ENCODE measurements around the gene ECM2.

DNA sequence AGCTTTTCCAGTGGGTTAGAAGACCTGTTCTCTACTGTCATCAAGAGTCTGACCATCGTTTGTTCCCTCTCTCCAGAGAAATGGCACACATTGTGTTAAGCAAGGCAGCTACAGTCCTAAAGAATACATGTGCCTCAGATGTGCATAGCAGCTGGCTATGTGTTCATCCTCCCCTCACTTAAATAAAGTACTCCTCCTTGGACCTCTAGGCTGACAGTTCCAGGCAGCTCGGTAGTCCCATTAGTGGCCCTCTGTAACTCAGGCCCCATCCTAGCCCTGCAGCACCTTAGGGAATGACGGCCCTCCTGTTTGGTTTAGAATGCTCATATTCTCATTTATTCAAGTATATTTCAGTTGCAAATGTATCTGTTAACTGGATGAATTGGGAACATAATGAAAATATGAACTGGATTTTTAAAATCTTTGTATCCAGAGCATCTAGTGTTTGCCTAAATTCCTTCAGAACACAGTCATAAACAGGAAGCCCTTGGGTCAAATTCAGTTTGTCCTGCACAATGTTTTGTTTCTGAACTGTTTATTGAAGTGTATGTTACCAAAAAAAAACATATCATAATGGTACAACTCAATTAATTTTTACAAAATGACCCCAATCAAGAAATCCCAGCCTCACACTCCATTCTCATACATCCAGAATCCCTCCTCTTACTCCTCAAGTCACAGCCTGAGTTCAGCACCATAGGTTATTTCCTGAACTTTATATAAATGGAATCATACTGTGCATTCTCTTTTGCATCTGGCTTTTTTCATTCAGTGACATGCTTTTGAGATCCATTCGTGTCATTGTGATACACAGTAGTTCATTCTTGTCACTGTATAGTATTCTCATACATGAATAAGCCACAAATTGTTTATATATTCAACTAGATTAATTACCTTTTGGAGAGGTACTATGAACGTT is 51.9 kb downstream of the ECM2 start:
- TF ChIP-seq, protein P1, sequence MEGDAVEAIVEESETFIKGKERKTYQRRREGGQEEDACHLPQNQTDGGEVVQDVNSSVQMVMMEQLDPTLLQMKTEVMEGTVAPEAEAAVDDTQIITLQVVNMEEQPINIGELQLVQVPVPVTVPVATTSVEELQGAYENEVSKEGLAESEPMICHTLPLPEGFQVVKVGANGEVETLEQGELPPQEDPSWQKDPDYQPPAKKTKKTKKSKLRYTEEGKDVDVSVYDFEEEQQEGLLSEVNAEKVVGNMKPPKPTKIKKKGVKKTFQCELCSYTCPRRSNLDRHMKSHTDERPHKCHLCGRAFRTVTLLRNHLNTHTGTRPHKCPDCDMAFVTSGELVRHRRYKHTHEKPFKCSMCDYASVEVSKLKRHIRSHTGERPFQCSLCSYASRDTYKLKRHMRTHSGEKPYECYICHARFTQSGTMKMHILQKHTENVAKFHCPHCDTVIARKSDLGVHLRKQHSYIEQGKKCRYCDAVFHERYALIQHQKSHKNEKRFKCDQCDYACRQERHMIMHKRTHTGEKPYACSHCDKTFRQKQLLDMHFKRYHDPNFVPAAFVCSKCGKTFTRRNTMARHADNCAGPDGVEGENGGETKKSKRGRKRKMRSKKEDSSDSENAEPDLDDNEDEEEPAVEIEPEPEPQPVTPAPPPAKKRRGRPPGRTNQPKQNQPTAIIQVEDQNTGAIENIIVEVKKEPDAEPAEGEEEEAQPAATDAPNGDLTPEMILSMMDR (IDR thresholded peaks at IDR 0.05): no peak
- TF ChIP-seq EP300 (IDR thresholded peaks at IDR 0.05): no peak

All from upper lobe of left lung (tissue), 4 donors.